ENCODE data around the gene SEMA4F. TPM values are rescaled to one million over a fixed set of nuclear protein-coding genes. Genes with fewer than 3 reads are reported as not detected.

SEMA4F gene
- total RNA-seq, 1 donor from 2014 or later, result 3.5 TPM

GRCh38 chr2:74715880-74716279 lies 61.8 kb downstream of the SEMA4F start:
- peak overlapping the region; percentile 79 for H3K4me2 ChIP-seq
- Mint-ChIP-seq H3K4me3 (peak overlapping the region; percentile 93), H3K27ac (no peak overlapping the region), H3K36me3 (no peaks in the 10 kb centered on the region), H3K27me3 (ENCODE audit: insufficient read depth, low read depth) (peaks cover 2% of the 10 kb centered on the region), H3K9me3 (no peaks in the 10 kb centered on the region), H3K4me1 (peaks cover 7% of the 10 kb centered on the region)
- peak overlapping the region; percentile 56 for H3K4me3 ChIP-seq
- peak overlapping the region; percentile 94 for H2AFZ ChIP-seq (replicated peaks)
- no peak overlapping the region for H3K27ac ChIP-seq
- DNase-seq (ENCODE audit: low spot score), result no peak
- peaks cover 4% of the 10 kb centered on the region for H3F3A ChIP-seq (ENCODE audit: low read depth)
- H3K79me2 ChIP-seq (ENCODE audit: low read depth), result no peaks in the 10 kb centered on the region
- no peak for TF ChIP-seq CTCF (IDR thresholded peaks at IDR 0.05)
- no peak for TF ChIP-seq EZH2 (IDR thresholded peaks at IDR 0.05)
- TF ChIP-seq EZH2phosphoT487 (IDR thresholded peaks at IDR 0.05), result no peak
- peaks cover 21% of the 10 kb centered on the region for H3K27me3 ChIP-seq
- no peaks in the 10 kb centered on the region for H3K9me3 ChIP-seq (ENCODE audit: low read depth)
- H4K20me1 ChIP-seq (ENCODE audit: low read depth), result no peaks in the 10 kb centered on the region
- no peaks in the 10 kb centered on the region for H3K36me3 ChIP-seq
- H3K9ac ChIP-seq, result no peak overlapping the region
- peaks cover 15% of the 10 kb centered on the region for H3K4me1 ChIP-seq

- Histone ChIP-seq H3K27me3 (peaks cover 21% of the 10 kb centered on the region), H4K20me1 (ENCODE audit: low read depth) (no peaks in the 10 kb centered on the region), H3K9me3 (ENCODE audit: low read depth) (no peaks in the 10 kb centered on the region), H3K36me3 (no peaks in the 10 kb centered on the region), H3K4me2 (no peak overlapping the region), H3K4me1 (peaks cover 15% of the 10 kb centered on the region), H3K4me3 (no peak overlapping the region), H3F3A (ENCODE audit: low read depth) (peaks cover 4% of the 10 kb centered on the region), H3K9ac (no peak overlapping the region), H2AFZ (replicated peaks) (no peak overlapping the region), H3K79me2 (ENCODE audit: low read depth) (no peaks in the 10 kb centered on the region), H3K27ac (no peak overlapping the region)
- TF ChIP-seq EZH2phosphoT487 (IDR thresholded peaks at IDR 0.05) (no peak), EZH2 (IDR thresholded peaks at IDR 0.05) (no peak), CTCF (IDR thresholded peaks at IDR 0.05) (no peak)
- H3K9me3 Mint-ChIP-seq, result peaks cover 5% of the 10 kb centered on the region
- no peak for DNase-seq (ENCODE audit: low spot score)
- no peak overlapping the region for H3K27ac Mint-ChIP-seq
- H3K36me3 Mint-ChIP-seq, result peaks cover 1% of the 10 kb centered on the region
- peaks cover 4% of the 10 kb centered on the region for H3K27me3 Mint-ChIP-seq (ENCODE audit: insufficient read depth, low read depth)
- H3K4me1 Mint-ChIP-seq, result peaks cover 7% of the 10 kb centered on the region
- H3K4me3 Mint-ChIP-seq, result no peak overlapping the region
Observed at GRCh38 chr2:74719066-74719465, 65.0 kb downstream of the SEMA4F start.

GRCh38 chr2:74721316-74721715 lies 67.3 kb downstream of the SEMA4F start:
- Mint-ChIP-seq H3K4me1 (no peaks in the 10 kb centered on the region), H3K27me3 (ENCODE audit: insufficient read depth, low read depth) (peaks cover 2% of the 10 kb centered on the region), H3K27ac (no peak overlapping the region), H3K36me3 (peaks cover 1% of the 10 kb centered on the region), H3K9me3 (peaks cover 5% of the 10 kb centered on the region), H3K4me3 (no peak overlapping the region)
- Histone ChIP-seq H3K36me3 (no peaks in the 10 kb centered on the region), H3K4me3 (no peak overlapping the region), H2AFZ (replicated peaks) (no peak overlapping the region), H3K79me2 (ENCODE audit: low read depth) (no peaks in the 10 kb centered on the region), H3F3A (ENCODE audit: low read depth) (no peaks in the 10 kb centered on the region), H3K4me1 (peaks cover 10% of the 10 kb centered on the region), H4K20me1 (ENCODE audit: low read depth) (no peaks in the 10 kb centered on the region), H3K27me3 (peaks cover 13% of the 10 kb centered on the region), H3K27ac (no peak overlapping the region), H3K4me2 (no peak overlapping the region), H3K9ac (no peak overlapping the region), H3K9me3 (ENCODE audit: low read depth) (no peaks in the 10 kb centered on the region)
- TF ChIP-seq CTCF (IDR thresholded peaks at IDR 0.05) (no peak), EZH2phosphoT487 (IDR thresholded peaks at IDR 0.05) (no peak), EZH2 (IDR thresholded peaks at IDR 0.05) (no peak)
- DNase-seq (ENCODE audit: low spot score), result no peak

Measured in neural progenitor cell (in vitro differentiated cells).